Measurements from ENCODE around the gene IGF2BP3. TPM values are rescaled to one million over a fixed set of nuclear protein-coding genes. Genes with fewer than 3 reads are reported as not detected.

The IGF2BP3 gene
- total RNA-seq, 3 donors from 2014 or later, result 0.59 to 3.5 TPM; not detected in 1

GRCh38 chr7:23467806-23468525 lies 2.3 kb downstream of the IGF2BP3 start:
- H3K36me3 ChIP-seq, result no peaks in the 10 kb centered on the region
- TF ChIP-seq POLR2AphosphoS5 (IDR thresholded peaks at IDR 0.05) (no peak), CTCF (IDR thresholded peaks at IDR 0.05) (no peak), POLR2A (IDR thresholded peaks at IDR 0.05) (no peak)
- peak overlapping the region in 1 of 3 donors; percentile 64 for H3K4me3 ChIP-seq
- H3K27ac ChIP-seq, result no peak overlapping the region
- no peak for DNase-seq (ENCODE audit: low spot score in 2 of 2)
- intact Hi-C loops (cut with DNase I; ENCODE audit: low total_unique reads), result no loop called here
- peaks cover 18 to 94% of the 10 kb centered on the region in 2 donors for H3K27me3 ChIP-seq
- H3K9me3 ChIP-seq, result no peaks in the 10 kb centered on the region
- H3K4me1 ChIP-seq, result peaks cover 9 to 13% of the 10 kb centered on the region in 2 donors

- Histone ChIP-seq H3K4me3 (no peak overlapping the region), H3K27me3 (peaks cover 18 to 91% of the 10 kb centered on the region in 2 donors), H3K4me1 (peaks cover 9 to 13% of the 10 kb centered on the region in 2 donors), H3K36me3 (no peaks in the 10 kb centered on the region), H3K9me3 (no peaks in the 10 kb centered on the region), H3K27ac (no peak overlapping the region)
- no peak for TF ChIP-seq CTCF (IDR thresholded peaks at IDR 0.05)
- DNase-seq (ENCODE audit: low spot score in 2 of 2), result no peak
- intact Hi-C loops (cut with DNase I; ENCODE audit: low total_unique reads), result no loop called here
These were observed 2.9 kb downstream of the IGF2BP3 start for GRCh38 chr7:23467291-23467805.

- H3K27me3 ChIP-seq, result peaks cover 0 to 69% of the 10 kb centered on the region in 2 donors
- no peak for DNase-seq (ENCODE audit: low spot score in 2 of 2)
These were observed 7.4 kb downstream of the IGF2BP3 start for GRCh38 chr7:23462846-23463245.

GRCh38 chr7:23458044-23458443 lies 12.2 kb downstream of the IGF2BP3 start:
- Histone ChIP-seq H3K9me3 (no peaks in the 10 kb centered on the region), H3K4me1 (no peaks in the 10 kb centered on the region), H3K27me3 (peaks cover 0 to 47% of the 10 kb centered on the region in 2 donors), H3K4me3 (no peak overlapping the region), H3K36me3 (no peaks in the 10 kb centered on the region), H3K27ac (no peak overlapping the region)
- DNase-seq (ENCODE audit: low spot score in 2 of 2), result no peak
- intact Hi-C loops (cut with DNase I; ENCODE audit: low total_unique reads), result no loop called here
- TF ChIP-seq POLR2A (IDR thresholded peaks at IDR 0.05), result no peak
- TF ChIP-seq POLR2AphosphoS5 (IDR thresholded peaks at IDR 0.05), result no peak
- no peak for TF ChIP-seq CTCF (IDR thresholded peaks at IDR 0.05)

More at GRCh38 chr7:23462846-23463245, 7.4 kb downstream of the IGF2BP3 start:
- no peak for TF ChIP-seq POLR2A (IDR thresholded peaks at IDR 0.05)
- no peak for TF ChIP-seq CTCF (IDR thresholded peaks at IDR 0.05)
- TF ChIP-seq POLR2AphosphoS5 (IDR thresholded peaks at IDR 0.05), result no peak
- Histone ChIP-seq H3K4me1 (no peaks in the 10 kb centered on the region), H3K4me3 (no peak overlapping the region), H3K27ac (no peak overlapping the region), H3K9me3 (no peaks in the 10 kb centered on the region), H3K36me3 (no peaks in the 10 kb centered on the region)
- intact Hi-C loops (cut with DNase I; ENCODE audit: low total_unique reads), result no loop called here

GRCh38 chr7:23456093-23456492 lies 14.2 kb downstream of the IGF2BP3 start:
- H3K4me1 ChIP-seq, result no peaks in the 10 kb centered on the region
- H3K27ac ChIP-seq, result no peak overlapping the region
- no peaks in the 10 kb centered on the region for H3K36me3 ChIP-seq
- TF ChIP-seq POLR2AphosphoS5 (IDR thresholded peaks at IDR 0.05) (no peak), CTCF (IDR thresholded peaks at IDR 0.05) (no peak), POLR2A (IDR thresholded peaks at IDR 0.05) (no peak)
- H3K4me3 ChIP-seq, result no peak overlapping the region
- intact Hi-C loops (cut with DNase I; ENCODE audit: low total_unique reads), result no loop called here
- no peak for DNase-seq (ENCODE audit: low spot score in 2 of 2)
- peaks cover 0 to 44% of the 10 kb centered on the region in 2 donors for H3K27me3 ChIP-seq
- no peaks in the 10 kb centered on the region for H3K9me3 ChIP-seq

Data from breast epithelium (tissue), 4 donors.